HG03025 (cell line): ENCODE results near the gene GBE1.
A peak's percentile ranks its signal among the peaks of the same experiment; 100 is the strongest.
"Not testable (repeated sequence)": the region's sequence is repeated elsewhere in the genome, so short reads cannot be mapped to it uniquely, and the experiment has no call there.

Experiments used
- ATAC-seq: cut with Tn5 transposase; IDR thresholded peaks from one replicate; pipeline ENCODE4 v1.9.1; 2021; ENCODE audit warnings: mild to moderate bottlenecking, moderate library complexity; ENCODE audit not compliant: unreplicated experiment, low FRiP score

GBE1 gene

DNA sequence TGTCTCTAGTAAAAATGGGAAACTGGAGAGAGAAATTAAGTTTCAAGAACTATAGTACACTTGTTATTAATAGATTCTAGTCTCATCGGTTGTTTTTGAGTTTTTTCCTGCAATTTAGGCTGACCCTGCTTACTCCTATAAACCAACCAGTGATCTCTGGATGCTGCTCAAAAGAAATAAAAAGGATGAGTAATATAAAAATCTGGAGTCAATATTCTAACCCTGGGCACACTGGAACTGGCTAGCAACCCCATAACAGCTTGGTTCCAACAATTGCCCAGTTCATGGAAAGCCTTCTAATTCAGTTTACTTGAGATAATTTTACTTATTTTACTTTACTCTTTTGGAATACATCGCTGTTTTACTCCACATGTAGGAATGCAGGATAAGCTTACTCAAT is 211.6 kb downstream of the GBE1 start:
- no peak for ATAC-seq

DNA sequence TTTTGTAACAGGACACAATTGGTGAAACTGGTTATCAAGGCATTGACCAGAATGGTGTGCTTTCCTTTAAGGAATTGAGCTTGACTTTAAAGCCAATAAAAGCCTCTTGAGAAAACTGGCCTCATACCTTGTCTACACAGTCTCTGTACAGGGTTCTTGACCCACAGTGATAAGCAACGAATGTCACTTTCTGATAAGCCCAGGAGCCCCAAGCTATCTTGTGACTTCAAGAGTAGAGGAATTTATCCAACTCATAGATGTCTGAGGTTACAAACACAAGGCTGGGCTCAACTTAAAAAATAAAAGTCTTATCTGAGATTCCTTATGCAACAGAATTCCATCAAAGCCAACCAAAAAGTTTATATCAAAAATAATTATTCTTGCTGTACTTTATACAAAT is 212.1 kb downstream of the GBE1 start:
- ATAC-seq = no peak

GRCh38 chr3:81545572-81545971 is 215.9 kb downstream of the GBE1 start:
- no peak for ATAC-seq

GRCh38 chr3:81544385-81544784 is 217.1 kb downstream of the GBE1 start:
- ATAC-seq = no peak

DNA sequence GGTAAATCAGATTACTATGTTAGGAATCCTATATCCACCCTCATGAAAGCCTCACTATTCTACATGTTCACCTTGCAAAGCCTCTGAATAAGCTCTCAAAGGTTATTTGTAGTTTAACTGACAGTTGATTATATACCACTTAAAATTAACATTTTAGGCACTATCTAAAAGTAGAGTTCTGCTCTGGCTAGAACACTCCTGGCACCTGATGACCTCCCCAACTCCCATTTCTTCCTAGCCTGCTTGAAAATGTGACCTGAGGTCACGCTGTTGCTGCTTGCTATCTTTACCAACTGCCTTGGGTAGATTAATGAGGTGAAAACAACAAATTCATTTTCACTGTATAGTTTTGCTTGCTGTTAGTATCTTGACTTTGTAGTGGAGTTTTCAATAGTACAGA is 220.7 kb downstream of the GBE1 start:
- ATAC-seq = no peak

GRCh38 chr3:81531846-81532245 is 229.6 kb downstream of the GBE1 start:
- no peak for ATAC-seq

- no peak for ATAC-seq
Observed at GRCh38 chr3:81531263-81531662, 230.2 kb downstream of the GBE1 start.

- no peak for ATAC-seq
Observed at GRCh38 chr3:81530180-81530939, 231.1 kb downstream of the GBE1 start.

DNA sequence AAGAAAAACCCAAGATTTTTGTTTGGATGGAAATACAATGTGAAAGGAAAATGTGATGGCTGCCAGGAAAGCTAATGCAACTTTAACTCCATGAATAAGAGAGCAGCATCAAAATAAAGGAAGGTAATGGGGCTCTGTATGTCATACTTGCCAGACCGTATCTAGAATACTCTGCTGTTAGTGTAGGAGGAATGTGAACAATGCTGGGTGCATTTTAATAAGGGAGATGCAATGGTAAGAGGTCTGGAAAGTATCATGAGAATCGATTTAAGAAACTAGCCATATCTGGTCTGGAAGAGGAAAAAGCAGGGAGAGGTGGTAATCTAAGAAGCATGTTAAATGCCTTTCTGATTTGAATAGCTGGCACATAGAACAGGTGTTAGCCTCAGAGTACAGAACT is 239.6 kb downstream of the GBE1 start:
- no peak for ATAC-seq

GRCh38 chr3:81518945-81519344 is 242.5 kb downstream of the GBE1 start:
- no peak for ATAC-seq

DNA sequence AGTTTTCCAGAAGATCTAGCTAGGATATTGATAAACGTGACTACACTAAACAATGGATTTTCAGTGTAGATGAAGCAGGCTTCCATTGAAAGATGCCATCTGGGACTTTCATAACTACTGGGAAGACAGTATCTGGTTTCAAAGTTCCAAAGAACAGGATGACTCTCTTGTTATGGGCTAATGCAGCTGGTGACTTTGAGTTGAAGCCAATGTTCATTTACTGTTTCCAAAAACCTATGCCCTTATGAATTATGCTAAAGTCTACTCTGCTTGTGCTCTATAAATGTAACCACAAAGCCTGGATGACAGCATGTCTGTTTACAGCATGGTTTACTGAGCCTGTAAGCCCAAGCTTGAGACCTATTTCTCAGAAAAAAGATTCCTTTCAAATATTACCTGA is 245.4 kb downstream of the GBE1 start:
- ATAC-seq = no peak

GRCh38 chr3:81513591-81513990 is 247.9 kb downstream of the GBE1 start:
- ATAC-seq = no peak

DNA sequence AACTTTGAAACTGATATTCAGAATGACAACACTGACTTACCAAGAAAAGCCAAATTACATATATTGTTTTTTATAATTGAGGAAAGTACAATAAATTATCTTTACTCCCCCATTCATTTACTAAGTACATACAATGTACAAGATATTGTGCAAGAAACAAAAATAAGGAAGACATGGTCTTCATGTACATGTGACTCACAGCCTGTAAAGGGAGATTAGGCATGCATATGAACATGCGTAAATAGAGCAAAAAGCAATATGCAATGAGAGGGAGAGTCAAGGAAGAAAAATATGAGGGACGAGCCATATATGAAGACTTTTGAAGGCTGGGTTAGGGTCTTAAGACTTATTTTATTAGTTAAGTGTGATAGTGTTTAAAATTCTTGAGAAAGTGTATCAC is 258.4 kb downstream of the GBE1 start:
- no peak for ATAC-seq

- ATAC-seq = no peak
Observed at GRCh38 chr3:81502236-81502635, 259.2 kb downstream of the GBE1 start.

DNA sequence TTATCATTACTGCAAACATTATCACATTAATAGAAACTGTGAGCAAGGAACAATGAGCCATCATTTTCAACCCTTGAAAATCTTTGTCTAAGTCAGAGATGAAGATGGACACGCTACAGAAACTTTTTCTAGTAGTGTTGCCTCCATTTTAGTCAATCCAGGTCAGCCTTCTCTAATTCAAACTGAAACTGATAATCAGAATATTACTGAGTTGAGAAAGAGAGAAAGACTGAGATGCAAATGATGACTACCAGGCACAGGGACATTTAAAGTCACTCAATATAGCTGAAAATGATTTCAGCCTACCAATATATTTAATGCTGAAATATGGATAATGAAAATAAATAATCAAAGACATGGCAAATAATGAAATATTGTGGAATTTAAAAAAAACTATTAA is 261.4 kb downstream of the GBE1 start:
- ATAC-seq = peak; percentile 83

DNA sequence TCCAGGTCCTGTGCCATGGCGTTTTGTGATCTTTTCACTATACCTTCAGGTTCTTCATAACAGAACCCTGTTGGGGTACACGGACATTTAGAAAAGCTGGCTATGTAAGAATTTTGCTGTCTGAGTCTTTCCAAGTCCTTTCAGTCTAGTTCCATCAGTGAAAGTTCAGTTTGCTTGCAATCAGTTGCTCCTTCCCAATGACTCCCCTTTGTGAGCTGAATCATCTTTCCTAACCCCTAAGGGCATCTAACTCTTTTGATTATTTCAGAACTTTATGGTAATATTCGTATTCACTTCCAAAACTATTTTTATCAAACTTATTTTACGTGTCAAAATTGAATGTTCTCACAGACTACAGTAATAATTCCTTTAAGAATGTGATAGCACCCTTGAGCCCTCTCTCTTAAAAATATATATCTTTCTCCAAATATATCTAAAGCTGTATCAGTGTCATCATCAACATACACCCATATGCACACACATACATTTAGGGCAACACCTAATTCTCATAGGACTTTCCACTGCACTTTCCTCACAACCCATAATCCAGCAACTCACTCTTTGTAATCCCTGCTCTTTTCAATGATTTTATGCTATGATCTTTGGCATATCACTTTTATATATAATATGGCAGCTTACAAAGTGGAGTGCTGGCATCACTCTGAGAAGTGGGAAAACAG is 263.7 kb downstream of the GBE1 start:
- no peak for ATAC-seq

DNA sequence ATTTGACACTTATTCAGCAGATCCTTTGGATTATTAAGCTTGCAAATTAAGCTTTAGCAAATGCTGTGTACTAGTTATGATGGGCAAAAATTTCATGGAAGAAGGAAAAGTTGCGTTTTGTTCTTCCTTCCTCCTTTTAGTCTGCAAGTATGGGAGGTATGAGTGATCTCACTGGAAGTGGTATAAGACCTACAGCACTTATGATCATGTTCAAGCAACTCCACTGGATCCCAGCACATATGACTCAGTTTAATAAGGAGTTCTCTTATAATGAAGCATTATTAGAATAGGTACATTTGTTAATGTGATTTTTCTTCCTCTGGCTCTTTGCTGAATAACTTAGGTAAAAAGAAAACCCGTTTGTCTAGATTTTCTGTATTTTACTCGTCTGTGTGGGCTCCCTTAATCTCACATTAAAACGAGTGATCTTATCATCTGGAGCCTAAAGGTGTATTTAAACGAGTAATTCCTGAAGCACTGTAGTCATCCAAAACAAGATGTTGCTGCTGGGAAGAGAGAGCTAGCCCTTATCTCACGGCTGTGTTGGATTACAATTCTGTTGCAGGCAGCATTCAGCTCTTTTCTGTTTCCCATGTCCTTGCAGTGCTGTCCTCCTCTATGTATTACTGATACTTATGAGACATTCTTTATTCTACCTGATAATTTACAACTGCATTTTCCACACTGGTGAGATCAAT is 264.9 kb downstream of the GBE1 start:
- no peak for ATAC-seq

DNA sequence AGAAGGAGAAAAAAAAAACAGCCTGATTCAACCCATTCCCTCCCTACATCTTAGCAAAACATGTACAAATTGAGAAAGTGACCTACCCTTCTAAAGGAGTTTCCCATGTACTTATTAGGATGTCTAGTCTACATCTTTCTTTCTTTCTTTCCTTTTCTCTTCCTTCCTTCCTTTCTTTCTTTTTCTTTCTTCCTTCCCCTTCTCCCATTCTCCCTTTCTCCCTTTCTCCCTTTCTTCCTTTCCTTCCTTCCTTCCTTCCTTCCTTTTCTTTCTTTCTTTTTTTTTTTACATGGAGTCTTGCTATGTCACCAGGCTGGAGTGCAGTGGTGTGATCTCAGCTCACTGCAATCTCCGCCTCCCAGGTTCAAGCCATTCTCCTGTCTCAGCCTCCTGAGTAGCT is 269.0 kb downstream of the GBE1 start:
- ATAC-seq = not testable (repeated sequence)

DNA sequence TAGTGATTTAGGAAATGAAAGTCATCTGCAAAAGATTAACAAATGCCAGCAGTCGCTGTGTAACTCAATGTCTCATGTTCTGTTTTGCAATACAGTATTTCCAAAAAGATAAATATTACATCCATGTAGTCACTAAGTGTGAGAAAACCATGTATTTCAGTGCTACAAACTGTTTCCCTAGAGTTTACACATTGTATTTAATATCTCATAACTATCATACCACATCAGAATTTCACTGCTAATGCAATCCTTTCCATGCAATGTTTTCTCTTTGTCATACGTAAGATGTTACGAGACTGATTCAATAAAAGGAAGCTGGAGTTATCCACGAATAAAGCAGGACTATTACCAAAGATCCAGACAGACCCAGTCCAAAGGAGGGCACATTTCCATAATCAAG is 269.4 kb downstream of the GBE1 start:
- no peak for ATAC-seq

- peak; percentile 93 for ATAC-seq
Observed at GRCh38 chr3:81490541-81491288, 270.7 kb downstream of the GBE1 start.

GRCh38 chr3:81485444-81485865 is 276.0 kb downstream of the GBE1 start:
- peak; percentile 100 for ATAC-seq
